Stimulated activated CD4-positive, alpha-beta T cell treated with anti-CD3 and anti-CD28 coated beads, Interleukin-1b, Interleukin-23, amount 100 ng/mL, for 48 hours (primary cell): ENCODE measurements around the gene PSTK.

Source experiments
- DNase-seq: peaks from one replicate; pipeline ENCODE4 v3.0.0-alpha.2; 2020

PSTK gene

GRCh38 chr10:122993797-122994336, 13.7 kb downstream of the PSTK start:
- DNase-seq, result no peak

- no peak for DNase-seq
Observed at GRCh38 chr10:122995936-122996335, 15.7 kb downstream of the PSTK start.

- DNase-seq, result no peak
Observed at GRCh38 chr10:122997864-122998263, 17.7 kb downstream of the PSTK start.

- no peak for DNase-seq
Observed at GRCh38 chr10:122998360-122998917, 18.2 kb downstream of the PSTK start.

GRCh38 chr10:122998934-122999333, 18.7 kb downstream of the PSTK start:
- no peak for DNase-seq

GRCh38 chr10:122999347-122999746, 19.1 kb downstream of the PSTK start:
- DNase-seq, result no peak

- no peak for DNase-seq
Observed at GRCh38 chr10:123000155-123000554, 20.0 kb downstream of the PSTK start.

- no peak for DNase-seq
Observed at GRCh38 chr10:123001370-123001769, 21.2 kb downstream of the PSTK start.

- no peak for DNase-seq
Observed at GRCh38 chr10:123004298-123004697, 24.1 kb downstream of the PSTK start.

- peak; percentile 50 for DNase-seq
Observed at GRCh38 chr10:123007558-123008354, 27.6 kb downstream of the PSTK start.

GRCh38 chr10:123008355-123009104, 28.3 kb downstream of the PSTK start, which contains the start of the genes ACADSB and IKZF5:
Gene ACADSB (plus strand): TSS chr10:123009006. CDS start chr10:123009030, 24 bp downstream.
Gene IKZF5 (minus strand): TSS chr10:123008795. CDS start chr10:122998625, 10,170 bp downstream.
- peak; percentile 97 for DNase-seq

- no peak for DNase-seq
Observed at GRCh38 chr10:123009105-123009820, 29.1 kb downstream of the PSTK start.

- DNase-seq, result no peak
Observed at GRCh38 chr10:123011987-123012386, 31.8 kb downstream of the PSTK start.

- no peak for DNase-seq
Observed at GRCh38 chr10:123013456-123014419, 33.5 kb downstream of the PSTK start.

GRCh38 chr10:123014772-123015171, 34.6 kb downstream of the PSTK start:
- no peak for DNase-seq

GRCh38 chr10:123016228-123016627, 36.0 kb downstream of the PSTK start:
- no peak for DNase-seq

GRCh38 chr10:123017421-123018165, 37.4 kb downstream of the PSTK start:
- no peak for DNase-seq

GRCh38 chr10:123018531-123018930, 38.3 kb downstream of the PSTK start:
- no peak for DNase-seq

GRCh38 chr10:123019264-123019663, 39.1 kb downstream of the PSTK start:
- no peak for DNase-seq

GRCh38 chr10:123019941-123020703, 39.9 kb downstream of the PSTK start:
- DNase-seq, result no peak
